OCI-M2 (cell line): ENCODE measurements around the gene ZDHHC4.
"Not testable (repeated sequence)": the region's sequence is repeated elsewhere in the genome, so short reads cannot be mapped to it uniquely, and the experiment has no call there.

Experiments
- DNase-seq: peaks from one replicate; lab custom pipeline; 2025; ENCODE audit not compliant: unreplicated experiment; lab: John Stamatoyannopoulos, UW

ZDHHC4 gene

DNA sequence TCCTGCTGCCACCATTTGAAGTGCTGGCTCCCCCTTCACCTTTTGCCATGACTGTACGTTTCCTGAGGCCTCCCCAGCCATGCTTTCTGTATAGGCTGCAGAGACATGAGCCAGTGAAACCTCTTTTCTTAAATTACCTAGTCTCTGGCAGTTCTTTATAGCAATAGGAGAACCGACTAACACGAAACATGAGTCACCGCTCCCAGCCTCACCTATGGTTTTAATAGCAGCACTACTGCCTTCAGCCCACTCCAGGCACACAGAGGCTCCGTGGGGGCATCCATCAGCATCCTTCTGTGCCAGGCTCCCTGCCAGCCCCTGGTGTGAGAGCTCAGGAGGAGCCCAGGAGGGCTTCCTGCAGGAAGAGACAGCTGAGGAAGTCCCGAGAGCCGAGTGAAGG, 54.4 kb downstream of the ZDHHC4 start:
- DNase-seq, result no peak

GRCh38 chr7:6634021-6634420, 56.8 kb downstream of the ZDHHC4 start:
- no peak for DNase-seq

DNA sequence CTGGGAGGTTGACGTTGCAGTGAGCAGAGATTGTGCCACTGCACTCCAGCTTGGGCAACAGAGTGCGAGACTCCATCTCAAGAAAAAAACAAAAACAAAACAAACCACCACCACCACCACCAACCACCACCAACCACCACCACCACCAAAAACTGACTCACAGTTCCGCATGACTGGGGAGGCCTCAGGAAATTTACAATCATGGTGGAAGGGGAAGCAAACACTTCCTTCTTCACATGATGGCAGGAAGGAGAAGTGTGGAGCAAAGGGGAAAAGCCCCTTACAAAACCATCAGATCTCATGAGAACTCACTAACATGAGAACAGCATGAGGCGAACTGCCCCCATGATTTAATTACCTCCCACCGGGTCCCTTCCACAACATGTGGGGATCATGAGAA, 57.7 kb downstream of the ZDHHC4 start:
- DNase-seq, result not testable (repeated sequence)

DNA sequence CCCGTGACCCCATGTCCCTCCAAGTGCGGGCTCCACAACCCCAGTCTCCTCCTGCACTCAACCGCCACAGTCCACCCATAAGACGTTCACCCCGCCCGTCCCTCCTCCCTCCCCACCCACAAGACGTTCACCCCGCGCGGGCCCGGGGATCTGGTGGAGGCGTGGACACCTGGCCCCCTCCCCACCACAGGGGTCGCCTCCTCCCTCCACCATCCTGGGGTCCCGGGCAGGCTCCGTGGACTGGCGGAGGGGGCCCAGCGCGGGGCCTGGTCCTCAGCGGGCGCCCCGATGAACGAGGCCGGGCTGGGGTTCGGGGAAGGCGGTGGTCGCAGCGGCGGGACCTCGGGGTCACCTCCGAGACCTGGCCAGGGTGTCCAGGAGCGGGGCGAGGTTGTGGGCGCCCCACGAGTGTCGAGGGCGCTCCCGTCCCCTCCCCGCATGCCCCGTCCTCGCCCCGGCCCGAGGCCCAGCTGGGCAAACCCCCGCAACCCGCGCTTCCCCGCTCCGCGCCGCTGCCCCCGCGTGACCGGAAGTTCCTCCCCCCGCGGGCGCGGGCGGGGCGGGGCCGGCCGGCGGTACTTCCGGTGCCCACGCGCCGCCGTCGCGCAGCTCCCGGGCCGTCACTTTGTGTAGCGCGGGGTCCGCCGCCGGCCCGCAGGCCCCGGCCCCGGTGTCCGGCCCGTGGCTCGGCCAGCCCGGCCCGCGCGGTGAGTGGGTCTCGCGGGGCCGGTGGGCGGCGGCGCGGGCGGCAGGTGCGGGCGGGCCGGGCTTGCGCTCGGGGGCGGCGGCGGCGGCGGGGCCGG, 59.7 kb downstream of the ZDHHC4 start, which contains the start of gene ZNF316:
Gene ZNF316 (plus strand): TSS at position 578 of the 803 bp plus-strand sequence. CDS start 5,092 bp downstream, outside the sequence.
- no peak for DNase-seq

- no peak for DNase-seq
These were observed 60.4 kb downstream of the ZDHHC4 start for GRCh38 chr7:6637544-6638229.
